GM18870 (cell line): ENCODE data around the gene SESN3.
"Not testable (repeated sequence)": the region's sequence is repeated elsewhere in the genome, so short reads cannot be mapped to it uniquely, and the experiment has no call there.

Experiments
- ATAC-seq: cut with Tn5 transposase; IDR thresholded peaks from one replicate; pipeline ENCODE4 v1.9.1; 2021; ENCODE audit warnings: moderate library complexity; ENCODE audit not compliant: unreplicated experiment

The SESN3 gene

DNA sequence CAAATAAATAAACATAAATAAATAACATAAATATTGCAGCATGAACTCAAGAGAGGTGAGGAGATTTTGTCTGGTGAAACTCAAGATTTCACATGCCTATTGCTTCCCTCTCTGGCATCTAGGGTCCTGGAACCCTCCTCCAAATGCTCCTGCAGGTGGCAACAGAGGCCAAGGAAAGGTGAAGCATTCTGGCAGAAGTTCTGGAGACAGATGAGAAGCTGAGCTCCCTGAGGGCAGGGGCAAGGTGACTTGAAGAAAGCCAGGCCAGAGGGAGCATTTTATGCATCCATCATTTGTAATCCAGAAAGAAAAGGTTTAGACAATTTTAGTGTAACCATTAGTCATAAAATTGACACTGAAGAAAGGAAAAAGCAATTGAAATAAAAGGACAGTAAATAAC, 76.5 kb downstream of the SESN3 start:
- no peak for ATAC-seq

DNA sequence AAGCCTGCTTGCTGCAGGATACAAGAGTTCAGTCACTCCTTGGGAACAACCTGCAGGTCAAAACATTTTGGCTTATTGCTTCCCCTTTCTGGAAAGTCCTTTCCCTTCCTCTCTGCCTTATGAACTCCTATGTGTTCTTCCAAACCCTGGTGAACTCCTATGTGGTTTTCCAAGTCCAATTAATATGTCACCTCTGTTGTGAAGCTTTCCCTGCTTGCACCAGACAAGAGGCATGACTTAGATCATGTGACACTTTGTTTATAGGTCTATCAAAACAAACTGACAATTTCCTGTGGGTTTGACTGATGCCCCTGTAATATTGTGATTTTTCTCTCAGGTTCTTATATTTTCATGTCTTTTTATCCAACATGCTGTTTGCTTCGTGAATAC, 77.2 kb downstream of the SESN3 start:
- no peak for ATAC-seq

DNA sequence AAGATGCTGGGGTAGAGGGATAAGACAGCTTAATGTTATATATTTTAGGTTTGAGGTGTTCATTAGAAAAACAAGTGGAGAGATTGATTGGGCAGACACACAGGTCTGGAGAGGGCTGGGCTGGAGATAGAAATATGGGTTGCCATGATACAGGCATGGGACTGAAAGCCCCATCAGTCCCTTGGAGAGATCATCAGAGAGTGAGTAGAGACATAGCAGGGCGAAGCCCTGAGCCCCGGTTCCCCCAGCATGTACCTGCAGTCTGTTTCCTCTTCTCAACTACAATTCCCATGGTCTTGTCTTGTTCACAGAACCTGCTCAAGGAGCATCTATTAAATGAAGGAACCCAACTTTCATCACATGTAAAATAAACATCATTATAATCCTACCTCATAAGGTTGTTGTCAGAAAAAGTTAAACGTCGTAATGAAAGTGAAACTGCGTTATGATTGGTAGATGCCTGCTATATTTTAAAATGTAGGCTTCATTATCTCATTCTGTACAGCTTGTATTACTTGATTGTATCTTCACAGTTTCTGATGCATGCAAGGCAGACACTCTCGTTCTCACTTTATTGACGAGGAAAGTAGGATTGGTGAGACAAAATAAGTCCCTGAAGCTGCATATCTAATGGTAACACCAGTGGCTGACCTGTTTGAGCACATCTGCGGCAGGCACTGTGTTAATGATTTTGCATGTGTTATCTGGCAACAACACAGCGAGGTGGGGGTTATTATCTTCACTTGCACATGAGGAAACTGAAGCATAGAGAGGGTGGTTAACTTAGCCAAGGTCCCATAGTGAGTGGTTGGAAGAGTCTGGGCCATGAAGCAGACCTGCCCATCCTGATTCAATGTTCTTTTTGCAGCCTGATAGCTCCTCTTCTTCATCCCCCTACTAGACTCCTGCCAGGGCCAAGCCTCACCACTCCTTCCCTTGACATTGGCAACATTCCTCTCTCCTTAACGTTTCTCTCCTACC, 77.8 kb downstream of the SESN3 start:
- ATAC-seq = peak; percentile 25

DNA sequence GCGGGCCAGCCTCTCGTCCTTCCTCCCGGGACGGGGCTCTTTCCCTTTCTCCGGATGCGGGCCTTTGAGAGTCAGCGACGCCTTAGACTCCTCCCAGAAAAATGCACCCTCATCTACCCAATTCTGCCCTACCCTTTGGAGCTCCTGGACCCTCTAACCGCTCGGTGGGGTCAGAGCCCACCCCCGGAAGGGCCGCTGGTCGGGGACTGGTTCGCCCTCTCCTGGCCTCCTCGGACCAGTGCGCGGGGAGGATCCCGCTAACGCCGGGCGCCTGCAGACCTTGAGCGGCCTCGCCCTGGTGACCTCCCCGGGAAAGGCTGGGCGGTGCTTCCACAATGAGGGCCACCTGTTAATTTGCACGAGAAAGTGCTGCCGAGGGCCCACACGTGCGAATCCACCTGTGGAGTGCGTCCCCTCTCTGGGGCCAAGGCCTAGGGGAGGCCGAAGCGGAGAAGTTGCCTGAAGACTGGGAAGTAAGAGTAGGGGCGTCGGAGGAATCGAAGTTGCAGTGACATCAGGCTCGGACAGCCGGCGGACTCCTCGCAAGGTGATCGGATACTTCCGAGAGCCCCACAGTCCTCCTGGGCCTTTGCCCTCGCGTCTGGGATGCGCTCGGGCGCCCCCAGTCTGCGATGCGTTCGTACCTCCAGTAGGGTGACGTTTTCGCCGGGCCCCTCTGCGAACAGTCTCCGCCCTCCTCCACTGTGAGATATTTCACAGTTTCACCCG, 79.9 kb downstream of the SESN3 start:
- peak; percentile 76 for ATAC-seq

DNA sequence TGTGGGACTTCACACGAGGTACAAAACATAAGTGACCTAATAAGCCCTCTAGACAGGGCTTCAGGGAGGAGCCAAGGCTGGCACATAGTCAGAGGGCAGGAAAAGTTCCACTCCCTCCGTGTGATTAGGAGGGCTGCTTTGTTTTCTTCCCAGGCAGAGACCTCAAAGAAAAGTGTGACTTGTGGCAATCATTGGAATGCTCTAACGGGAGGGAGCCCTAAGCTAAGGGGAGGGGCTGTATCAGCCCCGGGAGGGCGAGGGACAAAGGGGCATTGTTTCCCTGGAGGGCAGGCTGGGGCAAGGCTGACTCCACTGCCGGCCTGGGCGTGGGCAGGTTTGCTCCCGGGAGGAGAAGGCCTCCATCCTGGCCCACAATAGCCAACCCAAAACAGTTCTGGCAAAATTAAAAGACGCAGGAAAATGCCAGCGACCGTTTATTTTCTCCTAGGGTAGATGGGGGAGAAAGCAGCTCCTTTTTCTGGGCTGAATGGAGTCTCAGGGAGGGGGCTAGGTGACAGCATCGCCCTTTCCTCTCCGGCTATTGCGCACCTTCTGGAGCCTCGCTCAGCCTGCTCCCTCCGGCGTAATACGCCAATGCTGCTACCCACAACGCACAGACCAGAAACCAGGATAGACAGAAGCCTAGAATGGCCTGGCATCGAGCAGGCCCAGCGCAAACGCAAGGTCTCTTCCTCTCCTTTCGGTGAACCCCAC, 81.2 kb downstream of the SESN3 start:
- ATAC-seq = no peak

DNA sequence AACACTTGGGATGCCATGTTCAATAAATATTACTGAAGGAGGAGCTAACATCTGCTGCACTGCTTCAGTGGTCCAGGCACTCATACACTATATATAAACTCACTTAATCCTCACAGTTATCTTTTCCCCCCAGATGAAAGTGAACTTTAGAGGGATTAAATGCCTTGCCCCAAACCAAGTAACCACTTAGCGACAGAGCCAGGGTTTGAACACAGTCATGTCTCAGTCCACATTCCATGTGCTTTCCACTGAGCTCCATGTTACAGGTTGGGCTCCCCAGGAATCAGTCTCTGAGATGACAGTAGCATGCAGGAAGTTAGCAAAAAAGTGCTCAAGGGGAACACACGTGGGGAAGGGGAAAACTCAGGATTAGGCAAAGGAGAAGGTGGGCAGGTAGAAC, 82.1 kb downstream of the SESN3 start:
- ATAC-seq = no peak

DNA sequence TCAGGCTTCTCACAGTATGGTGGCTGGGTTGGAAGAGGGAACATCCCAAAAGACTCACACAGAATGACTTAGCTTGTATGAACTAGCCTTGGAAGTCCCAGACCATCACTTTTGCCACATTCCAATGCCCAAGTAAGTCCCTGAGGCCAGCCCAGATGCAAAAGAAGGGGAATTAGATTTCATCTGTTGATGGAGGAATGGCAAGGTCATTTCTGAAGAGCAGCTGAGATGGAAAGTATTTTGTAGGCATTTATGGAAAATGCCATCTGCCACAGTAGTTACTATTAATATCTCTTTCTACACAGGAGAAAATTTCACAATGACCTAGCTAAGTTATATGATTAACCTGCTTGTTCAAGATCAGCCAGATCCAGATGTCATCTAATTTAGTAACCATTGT, 82.6 kb downstream of the SESN3 start:
- no peak for ATAC-seq

DNA sequence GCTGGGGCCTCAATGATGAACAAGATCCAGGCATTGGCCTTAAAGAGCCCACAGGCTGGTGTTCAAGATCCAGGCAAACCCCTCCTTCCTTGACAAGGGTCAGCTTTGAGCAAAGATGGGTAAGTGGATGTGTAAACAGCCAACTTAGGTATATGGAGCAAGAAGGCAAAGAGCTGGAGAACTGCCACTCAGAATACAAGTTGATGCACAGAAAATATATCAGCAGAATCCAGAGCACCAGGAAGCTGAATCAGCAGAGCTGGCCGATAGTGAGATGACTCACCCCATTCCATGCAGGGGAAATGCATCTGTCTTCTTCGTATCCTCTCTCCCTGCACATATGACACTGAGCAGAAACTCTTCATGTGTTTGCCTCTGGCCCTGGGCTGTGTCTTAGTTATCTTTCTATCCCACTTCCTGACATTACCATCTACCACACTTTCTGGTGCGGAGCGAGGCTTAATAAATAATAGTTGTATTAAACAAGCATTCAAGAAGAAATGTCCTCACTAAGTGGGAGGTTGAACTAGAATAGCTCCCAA, 83.6 kb downstream of the SESN3 start:
- ATAC-seq = no peak

DNA sequence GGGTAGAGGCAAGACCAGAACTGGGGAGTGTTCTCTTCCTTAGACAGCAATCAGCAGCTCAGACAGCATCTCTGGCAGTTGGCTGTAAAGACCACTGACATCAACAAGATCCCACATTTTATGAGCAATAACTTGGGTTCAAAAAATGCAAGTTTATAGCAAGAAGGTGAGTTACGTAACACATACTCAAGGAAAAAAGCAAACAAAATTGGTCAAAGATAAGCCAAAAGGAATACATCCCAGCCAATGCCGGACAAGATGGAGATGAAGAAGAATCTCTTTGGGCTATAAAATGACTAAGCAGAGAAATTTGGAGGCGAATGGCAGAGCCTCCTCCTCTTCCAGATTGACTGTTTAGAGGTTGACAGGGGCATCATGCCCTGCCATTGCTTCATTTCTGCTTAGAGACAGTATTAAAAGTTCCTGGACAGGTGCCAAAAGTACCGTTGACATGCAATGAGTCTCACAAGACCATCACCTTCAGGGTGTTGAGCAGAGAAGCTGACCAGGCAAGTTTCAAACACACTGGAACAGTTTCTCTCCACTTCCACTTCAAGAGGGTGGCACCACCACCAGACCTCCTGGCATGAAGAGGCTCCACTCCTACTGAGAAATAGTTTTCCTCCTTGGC, 85.5 kb downstream of the SESN3 start:
- ATAC-seq = no peak

DNA sequence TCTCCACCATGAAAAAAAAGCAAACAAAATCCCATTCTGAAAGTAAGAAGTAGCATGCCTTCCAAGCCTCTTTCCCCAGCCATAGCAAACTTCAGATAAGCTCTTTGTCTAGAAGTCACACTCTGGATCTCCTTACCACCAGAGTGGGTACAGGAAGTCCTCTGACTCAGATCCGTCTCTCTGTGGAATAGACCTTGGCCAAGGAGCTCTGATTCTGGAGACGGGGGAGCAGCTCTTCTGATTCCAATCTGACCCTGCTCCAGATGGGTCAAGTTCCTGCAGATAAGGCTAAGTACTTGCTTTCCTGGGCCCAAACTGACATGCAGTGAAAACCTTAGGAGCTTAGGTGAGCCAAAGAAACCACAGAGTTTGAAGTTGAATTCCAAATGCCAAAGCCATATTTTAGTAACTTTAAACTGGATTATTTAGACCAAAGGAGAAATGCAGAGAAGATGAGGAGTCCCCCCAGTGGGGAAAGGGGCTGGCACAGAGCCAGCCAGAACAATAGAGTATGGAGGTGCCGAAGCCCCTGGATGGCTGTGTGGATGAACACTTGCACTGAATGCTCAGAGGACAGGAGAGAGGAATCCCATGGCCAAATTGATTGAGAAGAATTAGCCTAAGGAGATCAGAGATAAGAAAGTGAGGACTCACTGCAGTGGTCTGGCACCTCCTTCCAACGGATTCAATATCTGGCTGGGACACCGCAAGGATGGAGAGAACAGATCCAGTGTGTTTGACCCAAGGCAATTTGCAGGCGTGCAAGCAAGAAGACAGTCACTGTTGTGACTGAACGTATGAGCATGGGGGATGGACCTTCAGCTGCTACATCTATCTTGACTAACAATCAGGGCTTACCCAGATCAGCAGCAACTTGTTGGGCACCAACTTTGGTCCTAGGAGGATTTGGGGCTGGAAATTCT, 86.4 kb downstream of the SESN3 start:
- ATAC-seq = no peak

DNA sequence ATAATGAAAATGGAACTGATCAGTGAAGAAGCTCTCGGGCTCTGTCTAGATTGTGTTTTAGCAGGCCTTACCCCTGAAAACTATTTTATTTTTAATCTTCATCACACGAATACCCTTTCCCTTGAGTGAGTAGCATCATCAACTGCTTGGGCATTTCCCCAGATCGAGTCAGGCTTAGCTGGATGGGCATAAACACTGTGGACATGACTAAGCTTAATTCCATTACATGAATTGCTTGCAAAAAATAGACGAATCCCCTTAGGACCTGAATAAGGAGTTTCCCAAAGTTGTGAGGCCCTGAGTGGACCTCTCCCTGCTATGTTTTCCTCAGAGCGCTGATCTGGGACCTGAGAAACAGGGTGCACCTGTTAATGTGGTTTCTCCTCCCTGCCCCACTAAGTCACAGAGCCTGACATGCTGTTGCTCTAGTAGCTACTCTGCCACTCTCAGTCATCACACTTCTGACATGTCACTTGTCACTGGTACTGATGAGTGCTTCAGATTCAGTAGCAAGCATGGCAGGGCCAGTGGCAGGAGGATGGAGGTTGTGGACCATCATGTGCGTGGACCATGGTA, 87.8 kb downstream of the SESN3 start:
- ATAC-seq = no peak

DNA sequence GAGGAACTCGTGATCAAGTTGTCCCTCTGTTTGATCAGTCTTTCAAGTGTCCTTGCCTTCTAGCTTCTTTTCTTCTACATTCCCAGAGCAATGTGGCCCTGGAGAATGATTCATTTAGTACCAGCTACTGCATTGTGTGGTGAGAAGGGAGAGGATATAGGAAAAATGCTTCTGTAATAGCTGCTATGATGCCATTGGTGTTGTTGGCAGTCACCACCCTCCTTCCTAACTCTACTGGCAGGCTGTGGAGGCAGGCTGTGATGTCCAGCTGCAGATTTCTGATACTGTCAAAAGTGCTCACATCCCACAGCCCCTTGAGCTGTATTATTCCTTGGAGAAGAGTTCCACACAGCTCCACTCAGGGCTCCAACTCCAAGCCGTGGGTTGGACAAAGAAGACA, 88.6 kb downstream of the SESN3 start:
- no peak for ATAC-seq

DNA sequence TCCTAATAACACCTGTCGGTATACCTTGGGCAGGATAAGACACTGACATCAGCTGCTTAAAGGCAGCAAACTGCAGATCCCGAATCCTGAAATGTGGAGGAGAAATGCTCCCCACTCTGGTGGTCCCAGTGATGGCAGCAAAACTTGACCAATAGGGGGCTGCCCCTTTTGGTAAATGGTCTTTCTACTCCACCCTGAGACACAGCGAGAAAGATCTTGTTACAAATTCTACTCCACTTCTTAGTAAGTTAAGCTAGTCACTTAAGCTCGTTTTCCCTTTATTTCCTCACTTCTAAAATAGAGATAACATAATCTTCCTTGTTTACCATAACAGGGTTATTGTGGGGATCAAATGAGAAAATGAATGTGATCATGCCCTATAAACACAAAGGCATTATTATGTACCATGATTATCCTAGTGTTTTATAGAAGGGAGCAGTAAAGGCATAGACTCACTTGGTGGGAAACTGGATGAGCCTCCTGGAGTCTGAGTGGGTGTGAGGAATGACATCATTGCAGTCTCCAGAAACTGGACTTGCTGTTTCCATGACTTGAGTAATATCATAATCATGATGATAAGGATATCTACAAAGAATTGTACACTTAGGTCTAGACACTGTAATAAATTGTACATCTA, 90.5 kb downstream of the SESN3 start:
- ATAC-seq = no peak

DNA sequence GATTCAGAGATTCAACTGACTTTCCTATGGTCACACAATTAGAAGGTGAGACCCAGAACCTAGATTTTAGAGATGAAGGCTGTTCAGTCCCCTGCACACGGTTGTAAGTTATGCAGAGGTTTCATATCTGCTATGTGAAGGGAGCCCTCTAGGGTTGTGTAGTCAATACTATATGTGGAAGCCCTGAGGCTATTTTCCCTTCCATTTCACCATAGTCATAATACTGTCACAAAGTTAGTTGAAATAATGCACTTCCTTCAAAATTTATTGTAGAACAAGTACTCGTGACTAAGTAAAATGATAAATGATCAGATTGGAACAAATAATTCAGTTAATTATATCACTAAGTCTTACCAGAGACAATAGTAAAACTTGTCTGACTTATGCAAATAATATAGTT, 92.6 kb downstream of the SESN3 start:
- peak; percentile 87 for ATAC-seq

DNA sequence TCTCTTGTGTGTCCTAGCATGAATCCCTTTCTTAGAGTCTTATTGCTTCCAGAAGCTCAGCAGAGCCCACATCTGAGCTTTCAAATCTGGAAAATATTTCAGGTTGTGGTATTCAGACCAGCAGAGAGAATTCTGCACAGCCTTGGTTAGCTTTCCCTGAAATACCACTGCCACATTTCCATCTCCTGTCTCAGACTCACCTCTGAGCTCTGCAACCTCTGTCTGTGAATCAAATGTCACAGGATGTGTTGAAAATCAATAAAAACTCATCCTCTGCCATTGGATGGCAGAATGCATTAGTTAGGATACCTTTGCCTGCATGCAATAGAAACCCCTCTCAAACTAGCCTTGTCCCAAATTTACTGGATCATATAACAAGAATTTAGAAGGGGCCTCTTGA, 93.7 kb downstream of the SESN3 start:
- ATAC-seq = no peak

DNA sequence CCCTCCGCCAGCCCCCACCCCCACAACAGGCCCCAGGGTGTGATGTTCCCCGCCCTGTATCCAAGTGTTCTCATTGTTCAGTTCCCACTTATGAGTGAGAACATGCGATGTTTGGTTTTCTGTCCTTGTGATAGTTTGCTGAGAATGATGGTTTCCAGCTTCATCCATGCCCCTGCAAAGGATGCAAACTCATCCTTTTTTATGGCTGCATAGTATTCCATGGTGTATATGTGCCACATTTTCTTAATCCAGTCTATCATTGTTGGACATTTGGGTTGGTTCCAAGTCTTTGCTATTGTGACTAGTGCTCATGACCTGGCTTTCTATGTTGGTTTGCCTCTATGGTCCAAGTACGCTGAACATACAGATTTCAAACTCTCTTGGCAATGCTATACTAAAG, 94.3 kb downstream of the SESN3 start:
- ATAC-seq = not testable (repeated sequence)

DNA sequence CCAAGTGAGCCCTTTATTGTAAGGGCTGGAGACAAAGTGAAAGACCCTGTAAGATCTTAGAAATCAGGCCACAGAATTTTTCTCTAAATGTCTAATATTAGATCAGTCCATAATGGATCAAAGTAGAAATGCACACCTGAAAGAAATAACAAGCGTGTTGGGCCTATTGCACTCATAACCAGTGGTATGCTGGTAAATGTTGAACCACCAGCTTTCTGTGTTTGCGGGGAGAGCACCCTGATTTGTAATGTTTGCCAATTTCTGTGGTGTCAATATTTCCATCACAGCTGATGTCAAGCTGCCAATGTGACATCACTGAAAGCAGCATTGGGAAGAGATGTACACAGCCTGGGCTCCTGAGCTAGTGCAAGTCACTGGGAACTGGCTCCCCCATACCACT, 95.1 kb downstream of the SESN3 start:
- ATAC-seq = no peak

DNA sequence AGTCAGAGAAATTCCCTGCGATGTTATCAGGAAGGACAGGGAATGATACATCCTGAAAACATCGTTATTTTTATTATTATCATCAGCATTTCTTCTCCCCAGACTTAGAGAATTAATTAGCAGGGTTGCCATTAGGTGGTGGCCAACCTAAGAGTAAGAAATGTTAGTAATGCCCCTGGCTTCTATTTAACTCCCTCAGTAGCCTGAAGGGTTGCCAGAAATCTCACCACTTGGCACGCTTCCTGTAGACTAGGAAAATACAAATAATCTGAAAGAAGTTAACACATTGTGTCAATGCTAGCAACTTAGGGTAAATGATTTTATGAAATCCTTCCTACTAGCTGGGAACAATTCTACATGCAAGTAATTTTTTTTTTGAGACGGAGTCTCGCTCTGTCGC, 95.8 kb downstream of the SESN3 start:
- no peak for ATAC-seq

DNA sequence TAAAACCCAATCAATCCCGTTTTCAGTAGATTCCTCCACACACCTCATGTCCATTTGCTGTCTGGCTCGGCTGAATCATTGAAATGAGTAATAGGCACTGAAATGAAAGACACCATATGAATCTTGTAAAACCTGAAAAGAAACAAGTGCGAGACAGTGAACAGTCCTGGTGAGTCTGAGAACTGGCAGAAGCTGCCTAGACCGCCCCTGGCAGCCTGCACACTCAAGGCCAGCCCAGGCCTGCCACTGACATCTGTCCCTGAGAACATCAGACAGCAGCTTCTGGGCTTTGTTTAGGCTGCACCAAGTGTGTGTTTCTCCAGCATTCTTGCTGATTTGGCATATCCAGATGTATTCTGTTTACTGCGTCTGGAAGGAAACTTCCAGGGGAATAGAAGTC, 96.5 kb downstream of the SESN3 start:
- no peak for ATAC-seq
